ENCODE data around the gene CDC25C. TPM values are rescaled to one million over a fixed set of nuclear protein-coding genes. Genes with fewer than 3 reads are reported as not detected.

Gene CDC25C
- total and polyA plus RNA-seq, 9 of the 15 experiments (the other 6 are each of a cell fraction or from before 2014, with no cell fraction given): 19.1 to 63.7 (median 31.9) TPM

- TF ChIP-seq ZBTB2 (IDR thresholded peaks at IDR 0.05) (peak; percentile 67; the same call in 1 of the 2 replicates), HMG20A (CRISPR knock-in tag; conservative IDR thresholded peaks at IDR 0.05) (no peak), RUNX1 (IDR thresholded peaks at IDR 0.05; ENCODE audit: low read depth) (no peak), ZNF239 (CRISPR knock-in tag; IDR thresholded peaks at IDR 0.05) (no peak), NFIC (IDR thresholded peaks at IDR 0.05) (no peak; the same call in 1 of the 2 replicates), HINFP (tag; conservative IDR thresholded peaks at IDR 0.05; ENCODE audit: low read depth) (no peak), ZNF586 (CRISPR knock-in tag; conservative IDR thresholded peaks at IDR 0.05) (no peak), ZNF165 (CRISPR knock-in tag; IDR thresholded peaks at IDR 0.05; ENCODE audit: borderline replicate concordance) (no peak), MLLT1 (IDR thresholded peaks at IDR 0.05) (peak; percentile 56 to 74; a peak in 2 of 4 replicates), MEF2D (tag; conservative IDR thresholded peaks at IDR 0.05; ENCODE audit: low read depth) (no peak), ESRRB (CRISPR knock-in tag; IDR thresholded peaks at IDR 0.05; ENCODE audit: borderline replicate concordance) (no peak), PCBP2 (IDR thresholded peaks at IDR 0.05; ENCODE audit: low read depth, low read length, poor library complexity, severe bottlenecking) (no peak), SMARCB1 (IDR thresholded peaks at IDR 0.05; ENCODE audit: insufficient read length, low read depth) (no peak), SUPT5H (IDR thresholded peaks at IDR 0.05) (peak; percentile 89), ZNF696 (CRISPR knock-in tag; conservative IDR thresholded peaks at IDR 0.05) (no peak), CEBPB (tag; IDR thresholded peaks at IDR 0.05) (no peak), ZNF347 (CRISPR knock-in tag; IDR thresholded peaks at IDR 0.05; ENCODE audit: low read depth) (no peak), ELF4 (CRISPR knock-in tag; IDR thresholded peaks at IDR 0.05) (0 out of 2 replicates have a peak, but pooled peaks have one; percentile 31)
- TF ChIP-seq, protein P1, sequence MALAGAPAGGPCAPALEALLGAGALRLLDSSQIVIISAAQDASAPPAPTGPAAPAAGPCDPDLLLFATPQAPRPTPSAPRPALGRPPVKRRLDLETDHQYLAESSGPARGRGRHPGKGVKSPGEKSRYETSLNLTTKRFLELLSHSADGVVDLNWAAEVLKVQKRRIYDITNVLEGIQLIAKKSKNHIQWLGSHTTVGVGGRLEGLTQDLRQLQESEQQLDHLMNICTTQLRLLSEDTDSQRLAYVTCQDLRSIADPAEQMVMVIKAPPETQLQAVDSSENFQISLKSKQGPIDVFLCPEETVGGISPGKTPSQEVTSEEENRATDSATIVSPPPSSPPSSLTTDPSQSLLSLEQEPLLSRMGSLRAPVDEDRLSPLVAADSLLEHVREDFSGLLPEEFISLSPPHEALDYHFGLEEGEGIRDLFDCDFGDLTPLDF (CRISPR knock-in tag; IDR thresholded peaks at IDR 0.05): peak; percentile 44; the same call in 1 of the 2 replicates
- TF ChIP-seq, protein P2, sequence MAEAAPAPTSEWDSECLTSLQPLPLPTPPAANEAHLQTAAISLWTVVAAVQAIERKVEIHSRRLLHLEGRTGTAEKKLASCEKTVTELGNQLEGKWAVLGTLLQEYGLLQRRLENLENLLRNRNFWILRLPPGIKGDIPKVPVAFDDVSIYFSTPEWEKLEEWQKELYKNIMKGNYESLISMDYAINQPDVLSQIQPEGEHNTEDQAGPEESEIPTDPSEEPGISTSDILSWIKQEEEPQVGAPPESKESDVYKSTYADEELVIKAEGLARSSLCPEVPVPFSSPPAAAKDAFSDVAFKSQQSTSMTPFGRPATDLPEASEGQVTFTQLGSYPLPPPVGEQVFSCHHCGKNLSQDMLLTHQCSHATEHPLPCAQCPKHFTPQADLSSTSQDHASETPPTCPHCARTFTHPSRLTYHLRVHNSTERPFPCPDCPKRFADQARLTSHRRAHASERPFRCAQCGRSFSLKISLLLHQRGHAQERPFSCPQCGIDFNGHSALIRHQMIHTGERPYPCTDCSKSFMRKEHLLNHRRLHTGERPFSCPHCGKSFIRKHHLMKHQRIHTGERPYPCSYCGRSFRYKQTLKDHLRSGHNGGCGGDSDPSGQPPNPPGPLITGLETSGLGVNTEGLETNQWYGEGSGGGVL (CRISPR knock-in tag; IDR thresholded peaks at IDR 0.05): no peak
Measured at GRCh38 chr5:138331449-138332368, at the start of gene CDC25C (continued).

Data from K562 (cell line).